KG1 (cell line): Measurements from ENCODE around the gene AFF4.
A peak's percentile ranks its signal among the peaks of the same experiment; 100 is the strongest.
"Not testable (repeated sequence)": the region's sequence is repeated elsewhere in the genome, so short reads cannot be mapped to it uniquely, and the experiment has no call there.

ENCODE experiments used
- DNase-seq: peaks from one replicate; lab custom pipeline; 2025; lab: John Stamatoyannopoulos, UW

The AFF4 gene

DNA sequence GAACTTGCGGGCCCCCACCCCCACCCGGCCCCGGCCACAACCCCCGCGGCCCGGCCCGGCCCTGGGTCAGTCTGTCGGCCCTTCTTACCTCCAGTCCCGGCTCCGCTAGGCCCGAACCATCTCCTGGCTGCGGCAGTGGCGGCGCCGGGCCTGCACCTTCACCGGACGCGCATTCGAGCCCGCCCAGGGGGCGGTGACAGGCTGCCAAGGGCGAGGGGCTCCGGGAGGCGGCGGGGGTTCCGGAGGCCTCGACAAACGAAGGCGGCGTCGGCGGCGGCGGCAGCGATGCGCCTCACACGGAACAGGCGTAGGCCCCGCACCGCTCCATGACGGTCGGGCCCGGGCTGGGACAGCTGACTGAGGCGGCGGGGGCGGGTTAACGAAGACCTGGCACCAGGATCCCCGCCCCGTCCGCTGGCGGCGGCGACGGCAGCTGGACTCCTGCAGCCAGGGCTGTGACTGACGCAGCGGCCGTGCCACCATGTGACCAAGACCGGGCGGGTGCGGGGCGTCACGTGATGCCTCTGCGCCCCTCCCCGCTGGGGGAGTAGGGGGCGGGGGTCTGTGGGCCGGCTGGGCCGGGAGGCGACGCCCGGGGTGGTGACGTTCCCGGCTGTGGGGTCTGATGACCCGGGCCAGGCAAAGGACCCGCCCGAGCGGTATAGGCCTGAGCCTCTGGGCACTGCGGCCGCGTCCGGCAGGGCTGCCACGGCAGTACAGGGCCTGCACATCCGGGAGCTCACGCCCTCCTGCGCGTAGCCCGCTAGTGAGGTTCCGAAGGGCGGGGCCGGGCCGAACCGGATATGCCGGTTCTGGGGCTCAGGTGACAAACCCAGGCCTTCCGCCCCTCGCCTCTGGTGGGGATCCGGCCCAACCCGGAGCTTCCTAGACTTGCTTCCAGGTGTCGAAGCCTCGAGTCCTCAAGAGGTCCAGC is at the start of gene AFF4:
Gene AFF4, minus strand, starts transcription at position 464 of the 934 bp plus-strand sequence. CDS start 26,445 bp downstream, outside the sequence.
- DNase-seq, result peak; percentile 59

DNA sequence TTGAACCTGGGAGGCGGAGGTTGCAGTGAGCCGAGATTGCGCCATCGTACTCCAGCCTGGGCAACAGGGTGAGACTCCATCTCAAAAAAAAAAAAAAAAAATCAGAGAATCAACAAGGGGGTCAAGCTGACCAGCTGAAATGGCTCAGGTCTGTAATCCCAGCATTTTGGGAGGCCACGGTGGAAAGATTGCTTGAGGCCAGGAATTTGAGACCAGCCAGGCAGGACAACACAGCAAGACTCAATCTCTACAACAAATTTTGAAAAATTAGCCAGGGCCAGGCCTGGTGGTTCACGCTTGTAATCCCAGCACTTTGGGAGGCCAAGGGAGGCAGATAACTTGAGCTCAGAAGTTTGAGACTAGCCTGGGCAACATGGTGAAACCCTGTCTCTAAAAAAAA is 45.0 kb upstream of the AFF4 start:
- not testable (repeated sequence) for DNase-seq

DNA sequence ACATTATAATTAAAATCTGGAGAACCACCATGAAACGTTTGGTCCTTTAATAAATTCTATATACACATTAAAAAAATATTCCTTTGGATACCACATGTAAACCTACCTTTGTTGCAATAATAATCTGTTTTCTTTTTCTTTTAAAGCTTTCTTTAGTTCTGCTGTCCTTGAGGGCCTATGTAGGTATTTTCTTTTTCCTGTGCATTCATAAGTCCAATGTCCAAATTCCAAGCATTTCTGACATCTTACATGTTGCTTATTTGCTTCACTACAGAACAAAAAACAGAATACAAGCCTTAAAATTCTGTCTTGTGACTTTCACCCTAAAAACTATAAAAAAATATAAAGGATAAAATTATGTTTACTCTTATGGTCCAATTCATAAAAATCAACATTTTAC is 43.2 kb upstream of the AFF4 start:
- DNase-seq, result no peak

- DNase-seq, result no peak
These were observed 35.8 kb upstream of the AFF4 start for GRCh38 chr5:132999246-132999645.

DNA sequence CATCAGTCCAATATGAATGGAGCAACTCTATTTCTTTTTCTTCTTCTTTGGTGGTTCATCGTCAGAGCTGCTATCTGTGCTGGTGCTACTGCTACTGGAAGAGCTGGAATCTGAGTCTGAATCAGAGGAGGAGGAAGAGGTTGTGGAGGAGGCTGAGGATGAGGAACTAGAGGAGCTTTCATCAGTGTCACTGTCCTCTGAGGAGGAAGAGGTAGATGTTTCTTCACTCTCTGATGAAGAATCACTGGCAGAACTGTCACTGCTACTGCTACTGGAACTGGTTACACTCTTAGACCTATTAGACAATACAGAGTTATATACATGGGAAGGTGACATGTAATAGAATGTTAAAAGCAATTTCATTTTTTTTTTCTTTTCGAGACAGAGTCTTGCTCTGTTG is 35.1 kb upstream of the AFF4 start:
- DNase-seq, result no peak

GRCh38 chr5:132996307-132996706 is 32.9 kb upstream of the AFF4 start:
- no peak for DNase-seq

- DNase-seq, result no peak
These were observed 24.3 kb upstream of the AFF4 start for GRCh38 chr5:132987531-132988408.

DNA sequence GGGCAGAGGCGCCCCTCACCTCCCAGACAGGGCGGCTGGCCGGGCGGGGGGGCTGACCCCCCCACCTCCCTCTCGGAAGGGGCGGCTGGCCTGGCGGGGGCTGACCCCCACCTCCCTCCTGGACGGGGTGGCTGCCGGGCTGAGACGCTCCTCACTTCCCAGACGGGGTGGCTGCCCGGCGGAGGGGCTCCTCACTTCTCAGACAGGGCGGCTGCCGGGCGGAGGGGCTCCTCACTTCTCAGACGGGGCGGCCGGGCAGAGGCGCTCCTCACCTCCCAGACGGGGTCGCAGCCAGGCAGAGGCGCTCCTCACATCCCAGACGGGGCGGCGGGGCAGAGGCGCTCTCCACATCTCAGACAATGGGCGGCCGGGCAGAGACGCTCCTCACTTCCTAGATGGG is 19.5 kb upstream of the AFF4 start:
- DNase-seq, result not testable (repeated sequence)

- no peak for DNase-seq
These were observed 17.9 kb upstream of the AFF4 start for GRCh38 chr5:132981288-132981687.

GRCh38 chr5:132979976-132980375 is 16.5 kb upstream of the AFF4 start:
- DNase-seq, result no peak

DNA sequence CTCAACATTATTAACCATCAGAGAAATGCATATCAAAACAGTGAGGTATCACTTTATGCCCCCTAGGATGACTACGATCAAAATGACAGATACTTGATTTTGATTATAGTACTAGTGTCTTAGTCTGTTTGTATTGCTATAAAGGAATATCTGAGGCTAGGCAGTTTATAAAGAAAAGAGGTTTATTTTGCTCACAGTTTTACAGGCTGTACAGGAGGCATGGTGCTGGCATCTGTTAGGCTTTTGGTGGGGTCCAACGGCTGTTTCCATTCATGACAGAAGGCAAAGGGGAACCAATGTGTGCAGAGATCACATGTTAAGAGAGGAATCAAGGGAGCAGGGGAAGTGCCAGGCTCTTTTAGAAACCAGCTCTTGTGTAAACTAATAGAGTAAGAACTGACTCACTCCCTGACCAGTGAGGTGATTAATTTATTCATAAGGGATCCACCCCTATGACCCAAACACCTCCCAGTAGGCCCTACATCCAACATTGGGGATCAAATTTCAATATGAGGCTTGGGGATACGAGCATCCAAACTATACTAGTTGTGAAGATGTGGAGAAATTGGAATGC is 16.0 kb upstream of the AFF4 start:
- no peak for DNase-seq

- DNase-seq, result no peak
These were observed 13.4 kb upstream of the AFF4 start for GRCh38 chr5:132976852-132977251.

- not testable (repeated sequence) for DNase-seq
These were observed 9.0 kb upstream of the AFF4 start for GRCh38 chr5:132972436-132972828.

- DNase-seq, result no peak
These were observed 8.3 kb upstream of the AFF4 start for GRCh38 chr5:132971483-132972435.

DNA sequence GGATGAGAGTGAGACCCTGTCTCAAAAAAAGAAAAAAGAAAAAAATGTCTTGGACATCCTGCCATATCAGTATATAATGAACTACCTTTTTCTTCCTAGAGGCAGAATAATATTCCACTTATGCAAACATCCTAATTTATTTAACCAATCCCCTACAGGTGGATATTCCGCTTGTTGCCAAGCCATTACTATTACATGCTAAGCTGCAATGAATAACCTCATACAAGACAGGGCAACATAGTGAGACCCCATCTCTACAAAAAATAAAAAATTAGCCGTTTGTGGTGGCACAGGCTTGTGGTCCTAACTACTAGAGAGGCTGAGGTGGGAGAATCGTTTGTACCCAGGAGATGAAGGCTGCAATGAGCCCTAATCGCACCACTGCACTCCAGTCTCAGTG is 1.7 kb upstream of the AFF4 start:
- DNase-seq, result no peak

DNA sequence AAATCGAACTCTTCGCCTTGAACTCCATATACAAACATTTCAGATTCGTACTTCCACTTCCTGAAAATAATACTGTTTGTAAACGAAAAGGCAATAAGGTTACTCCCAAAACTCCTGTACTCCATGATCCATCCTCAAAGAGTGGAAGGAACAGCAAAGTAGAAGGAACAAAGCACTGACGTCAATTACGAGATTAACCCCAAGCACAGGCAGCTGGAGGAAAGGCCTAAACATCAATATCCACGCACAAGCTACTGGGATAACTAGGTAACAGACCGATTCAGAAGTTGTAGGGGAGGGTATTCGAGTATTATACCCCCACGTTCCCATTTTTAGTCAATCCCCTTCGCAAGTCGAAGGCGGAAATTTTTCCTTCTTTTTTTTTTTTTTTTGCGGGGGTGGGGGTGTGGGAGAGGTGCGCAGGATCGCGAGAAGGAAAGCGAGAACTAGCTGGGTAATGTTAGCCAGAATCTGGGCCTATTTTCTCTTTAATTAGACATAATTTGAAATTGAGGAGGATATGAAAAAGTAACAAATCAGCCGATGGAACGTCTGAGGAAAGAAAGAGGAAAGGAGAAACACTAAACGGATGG is 909 bp downstream of the AFF4 start:
- no peak for DNase-seq

GRCh38 chr5:132961887-132962286 is 1.5 kb downstream of the AFF4 start:
- DNase-seq, result no peak

DNA sequence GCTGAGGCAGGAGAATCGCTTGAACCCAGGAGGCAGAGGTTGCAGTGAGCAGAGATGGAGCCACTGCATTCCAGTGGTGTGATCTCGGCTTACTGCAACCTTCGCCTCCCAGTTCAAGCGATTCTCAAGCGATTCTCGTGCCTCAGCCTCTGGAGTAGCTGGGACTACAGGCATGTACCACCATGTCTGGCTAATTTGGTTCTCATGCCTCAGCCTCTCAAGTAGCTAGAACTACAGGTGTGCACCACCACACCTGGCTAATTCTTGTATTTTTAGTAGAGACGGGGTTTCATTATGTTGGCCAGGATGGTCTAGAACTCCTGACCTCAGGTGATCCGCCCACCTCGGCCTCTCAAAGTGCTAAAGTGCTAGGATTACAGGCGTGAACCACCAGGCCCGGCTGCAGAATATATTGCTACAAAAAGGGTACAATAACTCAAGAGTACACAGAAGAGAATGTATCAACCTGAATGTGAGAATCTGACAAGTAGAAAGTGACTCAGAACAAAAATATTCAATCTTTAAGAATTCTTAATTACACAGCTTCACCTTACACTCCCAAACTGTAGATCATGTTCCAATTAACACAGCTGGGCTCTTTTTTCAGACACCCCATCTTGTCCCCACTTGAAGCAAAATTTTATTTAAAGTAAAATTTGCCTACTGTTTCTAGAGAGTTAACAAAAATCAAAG is 2.2 kb downstream of the AFF4 start:
- DNase-seq, result not testable (repeated sequence)

- not testable (repeated sequence) for DNase-seq
These were observed 7.2 kb downstream of the AFF4 start for GRCh38 chr5:132956166-132956799.

DNA sequence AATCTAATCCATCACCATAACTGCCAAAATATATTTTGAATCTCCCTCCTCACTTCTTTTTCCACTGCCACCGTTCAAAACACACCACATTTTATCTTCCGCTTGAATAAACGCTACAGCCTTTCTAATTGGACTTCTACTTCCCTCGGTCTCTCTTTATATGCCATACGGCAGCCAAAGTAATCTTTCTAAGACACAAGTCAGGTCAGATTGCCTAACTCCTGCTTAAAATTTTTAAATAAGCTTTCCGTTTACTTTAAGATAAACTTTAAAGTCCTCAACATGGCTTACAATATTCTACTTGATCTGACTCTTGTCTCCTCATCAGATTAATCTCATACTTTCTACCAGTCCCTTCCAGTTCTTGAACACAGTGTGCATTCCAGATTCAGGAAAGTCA is 9.7 kb downstream of the AFF4 start:
- no peak for DNase-seq
